Progenitor cell of endocrine pancreas (in vitro differentiated cells): Measurements from ENCODE around the gene ST14. TPM values are rescaled to one million over a fixed set of nuclear protein-coding genes. Genes with fewer than 3 reads are reported as not detected.
"Not testable (repeated sequence)": the region's sequence is repeated elsewhere in the genome, so short reads cannot be mapped to it uniquely, and the experiment has no call there.

ENCODE experiments used
- DNase-seq: peaks from one replicate; pipeline ENCODE4 v3.0.0; 2021; ENCODE audit warnings: low spot score; ENCODE audit not compliant: unreplicated experiment
- H3K27ac Mint-ChIP-seq: 2 replicates; pipeline ENCODE4 v1.8.0; 2021; ENCODE audit warnings: mild to moderate bottlenecking, moderate library complexity, mixed read lengths
- H3K27me3 Mint-ChIP-seq: 2 replicates; pipeline ENCODE4 v1.8.0; 2021; ENCODE audit warnings: mixed read lengths
- H3K36me3 Mint-ChIP-seq: 2 replicates; pipeline ENCODE4 v1.8.0; 2022; ENCODE audit warnings: mixed read lengths; ENCODE audit not compliant: insufficient read depth
- H3K4me1 Mint-ChIP-seq: 2 replicates; pipeline ENCODE4 v1.8.0; 2021; ENCODE audit warnings: low read depth, mixed read lengths
- H3K4me3 Mint-ChIP-seq: 2 replicates; pipeline ENCODE4 v1.8.0; 2021; ENCODE audit warnings: low read depth, mild to moderate bottlenecking, moderate library complexity, mixed read lengths
- H3K9me3 Mint-ChIP-seq: 2 replicates; pipeline ENCODE4 v1.8.0; 2021; ENCODE audit warnings: low read depth, mixed read lengths
- CTCF ChIP-seq: fragments of 200-600 bp; sonication (generic); IDR thresholded peaks from one replicate; pipeline ENCODE4 v1.5.0; 2021; ENCODE audit warnings: antibody characterized with exemption, mild to moderate bottlenecking; ENCODE audit not compliant: unreplicated experiment
- total RNA-seq: library from RNA; stranded (reverse); gene quantifications from 2 replicates; pipeline ENCODE4 v1.2.1, GENCODE V29; 2021

Gene ST14
- total RNA-seq, 1 donor from 2014 or later, result 94.9 TPM

DNA sequence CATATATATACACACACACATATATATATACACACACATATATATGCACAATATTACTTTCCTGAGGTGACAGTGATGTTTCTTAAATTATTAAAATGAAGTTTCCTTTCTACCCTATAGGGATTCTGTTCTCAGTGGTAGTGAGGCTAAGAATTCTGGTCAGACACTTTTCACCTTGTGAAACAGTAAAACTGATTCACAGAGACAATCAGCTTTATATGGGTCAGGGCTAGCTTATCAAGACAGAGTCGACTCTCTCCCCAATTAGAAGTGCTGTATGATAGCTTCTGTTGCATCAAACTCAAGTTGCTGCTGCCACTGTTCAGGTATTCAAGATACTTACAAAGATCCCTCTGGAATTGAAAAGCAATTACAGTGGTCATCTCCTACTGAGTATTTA lies 86.7 kb downstream of the ST14 start:
- no peak for TF ChIP-seq CTCF
- Mint-ChIP-seq H3K36me3 (peaks cover 7% of the 10 kb centered on the region), H3K27me3 (no peaks in the 10 kb centered on the region), H3K27ac (no peak overlapping the region), H3K4me3 (no peak overlapping the region), H3K9me3 (peaks cover 5% of the 10 kb centered on the region), H3K4me1 (no peaks in the 10 kb centered on the region)
- no peak for DNase-seq

- no peak overlapping the region for H3K27ac Mint-ChIP-seq
- no peak overlapping the region for H3K4me3 Mint-ChIP-seq
These were observed 87.2 kb downstream of the ST14 start for GRCh38 chr11:130246738-130247137.

DNA sequence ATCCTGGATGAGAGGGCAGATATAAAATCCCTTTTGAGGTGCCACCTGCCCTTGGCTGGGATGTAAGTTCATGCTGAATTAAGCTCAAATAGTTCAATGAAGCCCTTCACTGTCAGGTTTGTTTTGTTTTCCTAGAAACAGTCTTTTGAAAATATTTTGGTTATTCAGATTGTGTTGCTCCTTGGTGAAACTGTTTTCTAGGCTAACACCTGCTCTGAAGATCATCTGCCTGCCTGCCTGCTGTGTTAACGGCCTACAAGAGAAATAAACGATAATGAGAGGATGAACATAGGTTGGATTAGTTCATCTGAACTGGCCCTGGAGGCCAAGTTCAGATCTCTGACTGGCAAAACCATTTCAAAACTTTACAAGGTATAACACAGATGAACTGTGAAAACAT lies 87.7 kb downstream of the ST14 start:
- Mint-ChIP-seq H3K9me3 (peaks cover 14% of the 10 kb centered on the region), H3K27ac (no peak overlapping the region), H3K27me3 (no peaks in the 10 kb centered on the region), H3K36me3 (peaks cover 15% of the 10 kb centered on the region), H3K4me1 (no peaks in the 10 kb centered on the region), H3K4me3 (no peak overlapping the region)
- TF ChIP-seq CTCF, result no peak
- no peak for DNase-seq

More at GRCh38 chr11:130246738-130247137, 87.2 kb downstream of the ST14 start:
- Mint-ChIP-seq H3K36me3 (peaks cover 10% of the 10 kb centered on the region), H3K9me3 (peaks cover 8% of the 10 kb centered on the region), H3K27me3 (no peaks in the 10 kb centered on the region), H3K4me1 (no peaks in the 10 kb centered on the region)
- DNase-seq, result no peak
- TF ChIP-seq CTCF, result no peak

GRCh38 chr11:130249371-130249770 lies 89.8 kb downstream of the ST14 start:
- no peak for DNase-seq
- Mint-ChIP-seq H3K36me3 (peaks cover 29% of the 10 kb centered on the region), H3K27me3 (no peaks in the 10 kb centered on the region), H3K4me1 (no peaks in the 10 kb centered on the region), H3K4me3 (no peak overlapping the region), H3K9me3 (peaks cover 21% of the 10 kb centered on the region), H3K27ac (no peak overlapping the region)
- TF ChIP-seq CTCF, result no peak

- not testable (repeated sequence) for H3K27me3 Mint-ChIP-seq, DNase-seq, H3K27ac Mint-ChIP-seq, H3K4me1 Mint-ChIP-seq, H3K4me3 Mint-ChIP-seq
- Mint-ChIP-seq H3K36me3 (peaks cover 29% of the 10 kb centered on the region), H3K9me3 (peaks cover 21% of the 10 kb centered on the region)
These were observed 90.3 kb downstream of the ST14 start for GRCh38 chr11:130249929-130250328.

DNA sequence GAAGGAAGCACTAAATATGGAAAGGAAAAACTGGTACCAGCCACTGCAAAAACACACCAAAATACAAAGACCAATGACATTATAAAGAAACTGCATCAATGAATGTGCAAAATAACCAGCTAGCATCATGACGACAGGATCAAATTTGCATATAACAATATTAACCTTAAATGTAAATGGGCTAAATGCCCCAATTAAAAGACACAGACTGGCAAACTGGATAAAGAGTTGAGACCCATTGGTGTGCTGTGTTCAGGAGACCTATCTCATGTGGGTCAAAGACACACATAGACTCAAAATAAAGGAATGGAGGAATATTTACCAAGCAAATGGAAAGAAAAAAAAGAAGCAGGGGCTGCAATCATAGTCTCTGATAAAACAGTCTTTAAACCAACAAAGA lies 92.2 kb downstream of the ST14 start:
- peaks cover 34% of the 10 kb centered on the region for H3K9me3 Mint-ChIP-seq
- H3K27me3 Mint-ChIP-seq, H3K4me3 Mint-ChIP-seq, DNase-seq, H3K27ac Mint-ChIP-seq, H3K4me1 Mint-ChIP-seq: not testable (repeated sequence)
- peaks cover 42% of the 10 kb centered on the region for H3K36me3 Mint-ChIP-seq

Other genes starting within 250 kb of the ST14 start
- 19.3 and 23.4 TPM in 2 replicates for gene PRDM10, start 156.9 kb upstream of the ST14 start, total RNA-seq
- 374 and 375 TPM in 2 replicates for gene APLP2, start 89.9 kb upstream of the ST14 start, total RNA-seq
- 40.9 and 42.5 TPM in 2 replicates for gene ZBTB44, start 155.1 kb downstream of the ST14 start, total RNA-seq